Gastroesophageal sphincter (tissue), 4 donors: Measurements from ENCODE around the gene OR11L1. TPM values are rescaled to one million over a fixed set of nuclear protein-coding genes. Genes with fewer than 3 reads are reported as not detected.

Experiments
- ATAC-seq: fragments of 150-250 bp; one replicate; pipeline ENCODE4 v1.9.1; 2016; ENCODE audit warnings: mild to moderate bottlenecking, moderate library complexity
- H3K27ac ChIP-seq, 4 donors: fragments of 200-600 bp; sonication (generic) in 3 of 4; 1 replicate in 3 of 4; 2 replicates in 1 of 4; pipeline ENCODE4 v1.5.1; 2016 to 2019
- H3K27me3 ChIP-seq: fragments of 200-600 bp; sonication (generic); one replicate; pipeline ENCODE4 v1.5.1; 2019
- H3K36me3 ChIP-seq, 2 donors: fragments of 200-600 bp; sonication (generic); one replicate each; pipeline ENCODE4 v1.5.1; 2019; ENCODE audit warnings: control low read depth in 1 of 2
- H3K4me1 ChIP-seq, 3 donors: fragments of 200-600 bp; sonication (generic); 1 replicate in 2 of 3; 2 replicates in 1 of 3; pipeline ENCODE4 v1.5.1; 2016 to 2019; ENCODE audit warnings: control low read depth in 2 of 3
- H3K4me3 ChIP-seq, 2 donors: fragments of 200-600 bp; sonication (generic); one replicate each; pipeline ENCODE4 v1.5.1; 2019; ENCODE audit warnings: mild to moderate bottlenecking in 1 of 2, moderate library complexity in 1 of 2
- H3K9me3 ChIP-seq, 3 donors: fragments of 200-600 bp; sonication (generic); one replicate each; pipeline ENCODE4 v1.5.1; 2017 to 2019; ENCODE audit warnings: control low read depth in 2 of 3
- CTCF ChIP-seq, 4 experiments: fragments of 200-600 bp in 2 of 4; fragments of 450-650 bp in 2 of 4; sonication (generic) in 1 of 4; IDR thresholded peaks; one replicate each; pipeline ENCODE4 v1.5.1; 2017 to 2019; ENCODE audit warnings: antibody characterized with exemption in 4 of 4, mild to moderate bottlenecking in 2 of 4, moderate library complexity in 2 of 4
- EP300 ChIP-seq: sonication (generic); formaldehyde crosslinking; IDR thresholded peaks from one replicate; pipeline ENCODE4 v1.6.1; 2017; ENCODE audit warnings: antibody characterized with exemption, mild to moderate bottlenecking
- POLR2A ChIP-seq, 2 donors: fragments of 450-650 bp; IDR thresholded peaks; one replicate each; pipeline ENCODE4 v1.6.1; 2017; ENCODE audit warnings: antibody characterized with exemption in 2 of 2, mild to moderate bottlenecking in 2 of 2, moderate library complexity in 1 of 2
- POLR2AphosphoS5 ChIP-seq: sonication (generic); formaldehyde crosslinking; IDR thresholded peaks from one replicate; pipeline ENCODE4 v1.6.1; 2017; ENCODE audit warnings: antibody characterized with exemption
- WGBS, 2 donors: methylation state at CpG; one replicate each; pipeline ENCODE4 v1.1.5; 2018; ENCODE audit warnings: low coverage in 1 of 2; 5-methylcytosine and 5-hydroxymethylcytosine counted together
- total RNA-seq, 4 donors: library from RNA; depleted of rRNA; stranded (reverse); fragments of >200 nt; gene quantifications; one replicate each; pipeline ENCODE4 v1.1.0, GENCODE V29; 2016

OR11L1 gene
- total RNA-seq, 4 donors from 2014 or later: not detected

GRCh38 chr1:247824023-247824422 is 17.7 kb downstream of the OR11L1 start, which contains the start of gene OR14A16:
Gene OR14A16, minus strand, starts transcription at chr1:247824119. Its CDS starts 8,390 bp downstream, at chr1:247815729.
- WGBS, 2 donors: 55 to 58% methylated on average over 5 of the region's 6 CpGs

GRCh38 chr1:247822060-247822459 is 19.6 kb downstream of the OR11L1 start:
- H3K4me3 ChIP-seq: no peak overlapping the region
- H3K27me3 ChIP-seq: no peaks in the 10 kb centered on the region
- WGBS, 2 donors: 43% methylated on average over 1 of the region's 2 CpGs
- H3K27ac ChIP-seq: no peak overlapping the region
- H3K4me1 ChIP-seq: no peaks in the 10 kb centered on the region
- no peaks in the 10 kb centered on the region for H3K9me3 ChIP-seq
- TF ChIP-seq CTCF (IDR thresholded peaks at IDR 0.05) (no peak), EP300 (no peak), POLR2A (IDR thresholded peaks at IDR 0.05) (no peak), POLR2AphosphoS5 (no peak)
- H3K36me3 ChIP-seq: no peaks in the 10 kb centered on the region
- ATAC-seq: no peak

More at GRCh38 chr1:247824023-247824422, 17.7 kb downstream of the OR11L1 start, which contains the start of gene OR14A16:
- no peak within 1 kb of the TSS for H3K4me3 ChIP-seq
- no peaks in the 10 kb centered on the region for H3K36me3 ChIP-seq
- TF ChIP-seq EP300: no peak
- TF ChIP-seq CTCF (IDR thresholded peaks at IDR 0.05): no peak
- TF ChIP-seq POLR2AphosphoS5: no peak
- no peak for TF ChIP-seq POLR2A (IDR thresholded peaks at IDR 0.05)
- H3K27me3 ChIP-seq: no peaks in the 10 kb centered on the region
- no peaks in the 10 kb centered on the region for H3K4me1 ChIP-seq
- no peaks in the 10 kb centered on the region for H3K9me3 ChIP-seq
- no peak for ATAC-seq
- no peak within 1 kb of the TSS for H3K27ac ChIP-seq

- H3K36me3 ChIP-seq: no peaks in the 10 kb centered on the region
- H3K4me1 ChIP-seq: no peaks in the 10 kb centered on the region
- 48 to 88% methylated on average over 2 of the region's 2 CpGs for WGBS, 2 donors
- no peaks in the 10 kb centered on the region for H3K27me3 ChIP-seq
- H3K4me3 ChIP-seq: no peak overlapping the region
- ATAC-seq: no peak
- no peak overlapping the region for H3K27ac ChIP-seq
- H3K9me3 ChIP-seq: no peaks in the 10 kb centered on the region
- no peak for TF ChIP-seq EP300
Measured at GRCh38 chr1:247812637-247813036, 29.1 kb downstream of the OR11L1 start.

- H3K27me3 ChIP-seq: no peaks in the 10 kb centered on the region
- 24 to 30% methylated on average over 2 of the region's 2 CpGs for WGBS, 2 donors
- H3K27ac ChIP-seq: no peak overlapping the region
- no peaks in the 10 kb centered on the region for H3K9me3 ChIP-seq
- no peaks in the 10 kb centered on the region for H3K36me3 ChIP-seq
- TF ChIP-seq POLR2AphosphoS5 (no peak), EP300 (no peak), CTCF (IDR thresholded peaks at IDR 0.05) (no peak), POLR2A (IDR thresholded peaks at IDR 0.05) (no peak)
- H3K4me1 ChIP-seq: no peaks in the 10 kb centered on the region
- ATAC-seq: no peak
- H3K4me3 ChIP-seq: no peak overlapping the region
Measured at GRCh38 chr1:247797518-247797917, 44.2 kb downstream of the OR11L1 start.

Other genes starting within 250 kb of the OR11L1 start
- gene OR2G3, start 236.3 kb downstream of the OR11L1 start, total RNA-seq: not detected
- not detected for gene OR13G1, start 162.2 kb downstream of the OR11L1 start, total RNA-seq
- not detected for gene OR6F1, start 125.2 kb downstream of the OR11L1 start, total RNA-seq
- not detected for gene OR14K1, start 103.3 kb downstream of the OR11L1 start, total RNA-seq
- gene OR14A2, start 93.8 kb downstream of the OR11L1 start, total RNA-seq: not detected
- not detected for gene OR1C1, start 81.3 kb downstream of the OR11L1 start, total RNA-seq
- gene OR14A16, start 17.8 kb downstream of the OR11L1 start, total RNA-seq: not detected
- 1 to 10 TPM in 1 of 4 donors, under 1 TPM in 2, not detected in 1; 0.81 to 9.1 (median 0.89) TPM for gene TRIM58, start 15.3 kb upstream of the OR11L1 start, total RNA-seq
- 1 to 10 TPM in 1 of 4 donors, under 1 TPM in 2, not detected in 1; 0.39 to 1.6 (median 0.40) TPM for gene OR2W3, start 53.7 kb upstream of the OR11L1 start, total RNA-seq
- gene OR2T8, start 78.4 kb upstream of the OR11L1 start, total RNA-seq: not detected
- not detected for gene OR2AJ1, start 83.0 kb upstream of the OR11L1 start, total RNA-seq
- gene OR2L8, start 107.0 kb upstream of the OR11L1 start, total RNA-seq: not detected
- gene OR2AK2, start 123.3 kb upstream of the OR11L1 start, total RNA-seq: not detected
- gene OR2L5, start 171.8 kb upstream of the OR11L1 start, total RNA-seq: not detected
- not detected for gene OR2L2, start 188.2 kb upstream of the OR11L1 start, total RNA-seq
- gene OR2L3, start 204.9 kb upstream of the OR11L1 start, total RNA-seq: not detected